OCI-LY1 (cell line): ENCODE measurements around the gene RPS6KL1.
"Not testable (repeated sequence)": the region's sequence is repeated elsewhere in the genome, so short reads cannot be mapped to it uniquely, and the experiment has no call there.

ENCODE experiments used
- EZH2 ChIP-seq: fragments of 200-600 bp; sonication (generic), shearing (Covaris generic); IDR thresholded peaks from 2 replicates; pipeline ENCODE4 v1.8.0; 2017; ENCODE audit warnings: borderline replicate concordance, mixed run types, mild to moderate bottlenecking, antibody characterized with exemption, low read length, moderate library complexity, mixed read lengths
- TF ChIP-seq, protein P1 (sequence below): fragments of 200-600 bp; sonication (generic), shearing (Covaris generic); IDR thresholded peaks from 2 replicates; pipeline ENCODE4 v1.5.1; 2017; ENCODE audit warnings: mild to moderate bottlenecking, antibody characterized with exemption, low read length, moderate library complexity, mixed read lengths

GRCh38 chr14:74932936-74933335, 9.9 kb upstream of the RPS6KL1 start:
- TF ChIP-seq EZH2, result not testable (repeated sequence)
- TF ChIP-seq, protein P1, sequence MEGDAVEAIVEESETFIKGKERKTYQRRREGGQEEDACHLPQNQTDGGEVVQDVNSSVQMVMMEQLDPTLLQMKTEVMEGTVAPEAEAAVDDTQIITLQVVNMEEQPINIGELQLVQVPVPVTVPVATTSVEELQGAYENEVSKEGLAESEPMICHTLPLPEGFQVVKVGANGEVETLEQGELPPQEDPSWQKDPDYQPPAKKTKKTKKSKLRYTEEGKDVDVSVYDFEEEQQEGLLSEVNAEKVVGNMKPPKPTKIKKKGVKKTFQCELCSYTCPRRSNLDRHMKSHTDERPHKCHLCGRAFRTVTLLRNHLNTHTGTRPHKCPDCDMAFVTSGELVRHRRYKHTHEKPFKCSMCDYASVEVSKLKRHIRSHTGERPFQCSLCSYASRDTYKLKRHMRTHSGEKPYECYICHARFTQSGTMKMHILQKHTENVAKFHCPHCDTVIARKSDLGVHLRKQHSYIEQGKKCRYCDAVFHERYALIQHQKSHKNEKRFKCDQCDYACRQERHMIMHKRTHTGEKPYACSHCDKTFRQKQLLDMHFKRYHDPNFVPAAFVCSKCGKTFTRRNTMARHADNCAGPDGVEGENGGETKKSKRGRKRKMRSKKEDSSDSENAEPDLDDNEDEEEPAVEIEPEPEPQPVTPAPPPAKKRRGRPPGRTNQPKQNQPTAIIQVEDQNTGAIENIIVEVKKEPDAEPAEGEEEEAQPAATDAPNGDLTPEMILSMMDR, result not testable (repeated sequence)
